Kidney (tissue), 14 donors: ENCODE results near the gene NOC4L. TPM values are rescaled to one million over a fixed set of nuclear protein-coding genes. Genes with fewer than 3 reads are reported as not detected.

Source experiments
- DNase-seq, 5 donors: peaks; one replicate each; pipeline ENCODE4 v3.0.0-alpha.2; 2013 to 2020
- FAIRE-seq: peaks from 2 replicates; lab custom pipeline; 2012; peaks lifted over from hg19 to GRCh38; lab: Jason Lieb, UNC
- H3K27ac ChIP-seq, 2 donors: one replicate each; pipeline ENCODE4 v1.7.0; 2013; ENCODE audit warnings: low read depth in 2 of 2, low read length in 2 of 2, inconsistent platforms in 1 of 2
- H3K27me3 ChIP-seq: one replicate; pipeline ENCODE4 v1.7.1; 2013; ENCODE audit warnings: low read length, inconsistent platforms; ENCODE audit not compliant: control insufficient read depth, insufficient read depth
- H3K36me3 ChIP-seq, 3 donors: one replicate each; pipeline versions ENCODE4 v1.7.0 to v1.7.1; 2013; ENCODE audit warnings: low read length in 3 of 3, control low read depth in 1 of 3, inconsistent platforms in 1 of 3; ENCODE audit not compliant: insufficient read depth in 3 of 3, control insufficient read depth in 2 of 3
- H3K4me1 ChIP-seq, 3 donors: one replicate each; pipeline versions ENCODE4 v1.7.0 to v1.7.1; 2013; ENCODE audit warnings: low read length in 3 of 3, inconsistent platforms in 1 of 3, low read depth in 1 of 3; ENCODE audit not compliant: control insufficient read depth in 2 of 3, insufficient read depth in 2 of 3
- H3K4me3 ChIP-seq, 3 donors: one replicate each; pipeline versions ENCODE4 v1.7.0 to v1.8.1; 2013; ENCODE audit warnings: low read length in 3 of 3, control low read depth in 1 of 3, inconsistent platforms in 1 of 3
- H3K9ac ChIP-seq, 3 donors: one replicate each; pipeline versions ENCODE4 v1.7.0 to v1.7.1; 2013; ENCODE audit warnings: low read length in 3 of 3, control low read depth in 1 of 3, inconsistent platforms in 1 of 3
- H3K9me3 ChIP-seq, 3 donors: one replicate each; pipeline versions ENCODE4 v1.7.0 to v1.7.1; 2013; ENCODE audit warnings: low read length in 3 of 3, control low read depth in 1 of 3, inconsistent platforms in 1 of 3; ENCODE audit not compliant: control insufficient read depth in 2 of 3, insufficient read depth in 1 of 3
- intact Hi-C: fragments of 100-400 bp; cut with DNase I; formaldehyde crosslinking; loops from one replicate; pipeline ENCODE4 v1.11.1; 2022
- polyA plus RNA-seq: library from polyadenylated mRNA; stranded (reverse); fragments of 350-450 nt; fragmentation: Illumina TruSeq; extraction: RNeasy Lipid Tissue Mini Kit (QIAGEN cat#74804); gene quantifications from one replicate; pipeline ENCODE4 v1.2.3, GENCODE V29; 2014; ENCODE audit warnings: low read depth, low replicate concordance; ENCODE audit not compliant: insufficient read depth
- total RNA-seq: library from RNA; stranded (reverse); fragmentation: NEBNext Ultra II Directional; extraction: Animal tissue kit (Norgen Biotek cat#: 25700); gene quantifications from one replicate; pipeline ENCODE4 v1.2.1, GENCODE V29; 2021
- TF ChIP-seq, protein P1 (sequence below): IDR thresholded peaks from 3 replicates; pipeline ENCODE4 v1.5.1; 2012; ENCODE audit warnings: mild to moderate bottlenecking, moderate library complexity, borderline replicate concordance; ENCODE audit not compliant: insufficient read depth; ENCODE audit errors: extremely low read depth
- donor health status: control.
- donor health status: control.
- donor health status: control.
- donor health status: control.
- donor health status: control.
- donor health status: DM: yes; HTN: yes; CAD: no.
- donor health status: Normal renal cell carcinoma (clear cell type).

The NOC4L gene
- total and polyA plus RNA-seq, 2 donors from 2014 or later, result 20.0 to 22.3 TPM

DNA sequence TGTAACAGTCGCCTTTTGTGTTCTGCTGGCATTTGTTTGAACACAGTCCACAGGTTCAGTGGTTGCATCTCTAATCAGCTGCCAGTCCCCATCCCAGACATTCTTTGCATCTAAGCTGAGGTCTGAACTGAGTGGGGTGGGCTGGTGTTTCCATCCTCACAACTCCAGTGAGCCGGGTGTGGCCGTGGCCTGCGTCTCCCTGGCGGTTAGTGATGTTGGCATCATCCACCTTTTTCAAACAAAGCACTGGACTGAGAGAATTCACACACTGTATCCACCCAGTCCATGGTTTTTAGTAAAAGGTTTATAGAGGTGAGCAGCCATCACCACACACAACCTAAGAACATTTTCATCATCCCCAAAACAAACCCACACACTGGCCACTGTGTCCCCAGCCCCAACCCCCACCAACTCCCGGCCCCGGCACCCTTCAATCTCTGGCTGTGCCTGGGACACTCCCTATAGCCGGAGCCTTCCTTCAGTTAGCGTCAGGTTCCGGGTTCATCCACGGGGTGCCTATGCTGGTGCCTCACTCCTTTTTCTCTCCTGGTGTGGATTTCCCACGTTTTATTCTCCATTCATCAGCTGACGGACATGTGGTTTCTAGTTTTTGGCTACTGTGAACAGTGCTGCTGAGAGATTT is 6.7 kb upstream of the NOC4L start:
- peaks cover 0 to 3% (median 0%) of the 10 kb centered on the region in 3 donors for H3K4me1 ChIP-seq
- H3K9ac ChIP-seq, result no peak overlapping the region
- intact Hi-C loops, result no loop called here
- no peaks in the 10 kb centered on the region for H3K9me3 ChIP-seq
- no peak overlapping the region for H3K27ac ChIP-seq
- H3K36me3 ChIP-seq, result peaks cover 2 to 23% (median 13%) of the 10 kb centered on the region in 3 donors
- no peak overlapping the region for H3K4me3 ChIP-seq
- no peak for DNase-seq
- H3K27me3 ChIP-seq, result no peaks in the 10 kb centered on the region
- FAIRE-seq, result no peak
- TF ChIP-seq, protein P1, sequence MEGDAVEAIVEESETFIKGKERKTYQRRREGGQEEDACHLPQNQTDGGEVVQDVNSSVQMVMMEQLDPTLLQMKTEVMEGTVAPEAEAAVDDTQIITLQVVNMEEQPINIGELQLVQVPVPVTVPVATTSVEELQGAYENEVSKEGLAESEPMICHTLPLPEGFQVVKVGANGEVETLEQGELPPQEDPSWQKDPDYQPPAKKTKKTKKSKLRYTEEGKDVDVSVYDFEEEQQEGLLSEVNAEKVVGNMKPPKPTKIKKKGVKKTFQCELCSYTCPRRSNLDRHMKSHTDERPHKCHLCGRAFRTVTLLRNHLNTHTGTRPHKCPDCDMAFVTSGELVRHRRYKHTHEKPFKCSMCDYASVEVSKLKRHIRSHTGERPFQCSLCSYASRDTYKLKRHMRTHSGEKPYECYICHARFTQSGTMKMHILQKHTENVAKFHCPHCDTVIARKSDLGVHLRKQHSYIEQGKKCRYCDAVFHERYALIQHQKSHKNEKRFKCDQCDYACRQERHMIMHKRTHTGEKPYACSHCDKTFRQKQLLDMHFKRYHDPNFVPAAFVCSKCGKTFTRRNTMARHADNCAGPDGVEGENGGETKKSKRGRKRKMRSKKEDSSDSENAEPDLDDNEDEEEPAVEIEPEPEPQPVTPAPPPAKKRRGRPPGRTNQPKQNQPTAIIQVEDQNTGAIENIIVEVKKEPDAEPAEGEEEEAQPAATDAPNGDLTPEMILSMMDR, result no peak

DNA sequence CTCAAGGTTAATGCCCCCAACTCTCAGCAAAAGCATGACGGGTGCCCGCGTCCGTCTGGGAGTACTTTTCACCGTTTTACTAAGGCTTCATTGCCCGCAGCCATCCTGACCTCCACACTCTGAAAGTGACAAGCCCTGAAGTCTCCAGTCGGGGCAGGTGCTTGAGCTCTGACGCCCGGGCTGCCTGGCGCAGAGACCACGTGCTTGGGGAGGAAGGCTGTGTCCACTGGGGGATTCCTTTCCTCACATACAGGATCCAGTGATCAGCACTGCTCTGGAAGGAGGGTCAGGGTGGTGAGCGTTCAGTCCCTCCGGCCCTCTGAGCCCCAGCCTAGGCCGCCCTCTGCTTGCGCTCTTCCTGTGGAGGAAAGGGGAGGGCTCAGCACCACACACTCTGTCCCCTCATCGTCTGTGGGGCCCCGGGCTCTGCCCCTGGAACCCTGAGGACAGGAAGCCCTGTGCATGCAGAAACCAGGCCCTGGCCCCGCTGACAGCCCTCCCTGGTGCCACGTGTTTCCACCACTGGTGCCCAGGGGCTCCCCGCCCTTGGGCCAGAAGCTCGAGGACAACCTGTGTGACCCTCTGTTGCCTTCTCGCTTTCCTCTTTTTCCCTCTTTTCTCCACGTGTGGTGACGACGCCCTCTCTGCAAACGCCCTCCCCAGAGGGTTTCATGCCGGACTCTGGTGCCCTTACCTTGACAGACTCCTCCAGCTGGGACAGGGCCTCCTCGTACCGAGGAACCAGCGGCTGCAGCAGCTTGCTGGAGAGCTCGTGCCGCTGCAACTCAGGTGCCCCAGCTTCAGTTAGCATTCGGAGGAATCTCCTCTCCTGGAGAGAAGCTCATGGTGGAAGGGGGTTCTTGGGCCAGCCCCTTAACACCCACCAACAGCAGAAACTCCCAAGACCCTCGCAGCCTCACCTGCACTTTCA is 5.1 kb upstream of the NOC4L start:
- intact Hi-C loops, result no loop called here
- FAIRE-seq (no peak), DNase-seq (peak in 1 of 5 donors; percentile 61)
- H3K4me3 ChIP-seq, result no peak overlapping the region
- H3K36me3 ChIP-seq, result peaks cover 2 to 23% (median 13%) of the 10 kb centered on the region in 3 donors
- H3K9me3 ChIP-seq, result no peaks in the 10 kb centered on the region
- H3K27me3 ChIP-seq, result no peaks in the 10 kb centered on the region
- TF ChIP-seq, protein P1, result no peak
- no peak overlapping the region for H3K27ac ChIP-seq
- peaks cover 0 to 12% (median 0%) of the 10 kb centered on the region in 3 donors for H3K4me1 ChIP-seq
- H3K9ac ChIP-seq, result no peak overlapping the region

DNA sequence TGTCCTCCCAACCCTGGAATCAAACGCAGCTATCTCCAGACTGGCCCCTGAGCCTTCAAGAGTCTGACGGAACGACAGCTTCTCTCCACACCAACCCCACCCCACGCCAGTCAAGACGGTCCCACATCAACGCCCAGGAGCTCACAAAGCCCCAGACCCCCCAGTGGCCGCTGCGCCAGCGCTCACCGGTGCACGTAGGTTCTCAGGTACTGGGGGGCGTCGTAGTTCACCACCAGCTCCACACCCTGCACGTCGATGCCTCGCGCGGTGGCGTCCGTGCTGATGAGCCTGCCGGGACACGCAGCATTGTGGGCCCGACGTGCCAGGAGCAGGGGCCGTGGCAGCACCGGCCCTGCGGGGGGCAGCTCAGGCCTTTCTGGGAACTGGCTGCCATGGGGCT is 4.3 kb upstream of the NOC4L start:
- TF ChIP-seq, protein P1, result no peak
- FAIRE-seq (no peak), DNase-seq (peak in 1 of 5 donors; percentile 68)
- H3K36me3 ChIP-seq, result peaks cover 2 to 23% (median 13%) of the 10 kb centered on the region in 3 donors
- H3K9ac ChIP-seq, result no peak overlapping the region
- H3K27ac ChIP-seq, result no peak overlapping the region
- no peak overlapping the region for H3K4me3 ChIP-seq
- H3K27me3 ChIP-seq, result no peaks in the 10 kb centered on the region
- H3K4me1 ChIP-seq, result peaks cover 0 to 14% (median 0%) of the 10 kb centered on the region in 3 donors
- no peaks in the 10 kb centered on the region for H3K9me3 ChIP-seq
- intact Hi-C loops, result no loop called here
